H1 (cell line): ENCODE data around the gene WDR59. TPM values are rescaled to one million over a fixed set of nuclear protein-coding genes. Genes with fewer than 3 reads are reported as not detected.

Experiments
- CTCF ChIA-PET: fragments of 300-600 bp; sonication (Branson Sonifier 250); formaldehyde crosslinking; loops from one replicate; lab custom pipeline; 2021; ENCODE audit not compliant: partially characterized antibody; lab: Charles Lee
- POLR2A ChIA-PET: fragments of 300-600 bp; sonication (Branson Sonifier 250); formaldehyde crosslinking; loops from one replicate; lab custom pipeline; 2021; ENCODE audit warnings: inconsistent platforms; ENCODE audit not compliant: partially characterized antibody; lab: Charles Lee
- DNase-seq, 2 experiments: peaks; one replicate each; pipeline versions ENCODE4 v3.0.0 to v3.0.0-alpha.2; 2010 to 2022; ENCODE audit warnings: low spot score in 2 of 2, low read depth in 1 of 2, mixed read lengths in 1 of 2
- FAIRE-seq: peaks from 2 replicates; lab custom pipeline; 2011; peaks lifted over from hg19 to GRCh38; lab: Jason Lieb, UNC
- H2AFZ ChIP-seq: 2 replicates; pipeline ENCODE4 v1.8.1; 2012; ENCODE audit warnings: low read length, inconsistent platforms
- H2AK5ac ChIP-seq: 2 replicates; pipeline ENCODE4 v1.6.1; 2013; ENCODE audit warnings: low read depth, low read length
- H2BK120ac ChIP-seq: replicated peaks from 2 replicates; pipeline ENCODE3; 2013; ENCODE audit warnings: low read depth, low read length, inconsistent platforms
- H2BK12ac ChIP-seq: 2 replicates; pipeline ENCODE4 v1.6.1; 2013; ENCODE audit warnings: low read depth, low read length
- H2BK15ac ChIP-seq: 2 replicates; pipeline ENCODE4 v1.6.1; 2013; ENCODE audit warnings: low read length
- H2BK20ac ChIP-seq: 2 replicates; pipeline ENCODE4 v1.6.1; 2013; ENCODE audit warnings: low read length
- H2BK5ac ChIP-seq: 2 replicates; pipeline ENCODE4 v1.6.1; 2013; ENCODE audit warnings: low read depth, low read length
- H3K14ac ChIP-seq: 2 replicates; pipeline ENCODE4 v1.6.1; 2013; ENCODE audit warnings: inconsistent platforms; ENCODE audit not compliant: insufficient read length
- H3K18ac ChIP-seq: 2 replicates; pipeline ENCODE4 v1.6.1; 2013; ENCODE audit warnings: low read length; ENCODE audit errors: extremely low read depth
- H3K23ac ChIP-seq: 2 replicates; pipeline ENCODE4 v1.6.1; 2013; ENCODE audit warnings: inconsistent platforms; ENCODE audit not compliant: insufficient read length
- H3K23me2 ChIP-seq: 2 replicates; pipeline ENCODE4 v1.6.1; 2013; ENCODE audit warnings: low read depth, low read length
- H3K27ac ChIP-seq: 2 replicates; pipeline ENCODE4 v1.6.1; 2011; ENCODE audit warnings: low read depth, low read length, inconsistent platforms
- H3K27me3 ChIP-seq, 4 experiments: replicated peaks in 1 of 4; 1 replicate in 1 of 4; 2 replicates in 3 of 4; pipeline versions ENCODE4 v1.6.1 to v1.8.1; 2011 to 2013; ENCODE audit warnings: low read length in 3 of 4, mild to moderate bottlenecking in 3 of 4, inconsistent platforms in 2 of 4, mixed read lengths in 2 of 4, moderate library complexity in 1 of 4; ENCODE audit not compliant: control insufficient read depth in 3 of 4, insufficient read depth in 3 of 4; ENCODE audit errors: extremely low read depth in 1 of 4
- H3K36me3 ChIP-seq, 4 experiments: 2 replicates each; pipeline versions ENCODE4 v1.6.1 to v1.8.1; 2011 to 2013; ENCODE audit warnings: mild to moderate bottlenecking in 4 of 4, low read length in 3 of 4, moderate library complexity in 2 of 4, control low read depth in 1 of 4, inconsistent platforms in 1 of 4; ENCODE audit not compliant: insufficient read depth in 4 of 4, control insufficient read depth in 2 of 4
- H3K4ac ChIP-seq: replicated peaks from 2 replicates; pipeline ENCODE3; 2013; ENCODE audit warnings: low read length, low read depth, mixed read lengths, inconsistent platforms; ENCODE audit not compliant: insufficient read length
- H3K4me1 ChIP-seq, 4 experiments: replicated peaks in 1 of 4; 1 replicate in 1 of 4; 2 replicates in 3 of 4; pipeline versions ENCODE4 v1.6.1 to v1.8.1; 2011 to 2013; ENCODE audit warnings: low read length in 3 of 4, inconsistent platforms in 2 of 4, mixed read lengths in 1 of 4; ENCODE audit not compliant: insufficient read depth in 4 of 4, control insufficient read depth in 3 of 4
- H3K4me2 ChIP-seq, 2 experiments: 2 replicates each; pipeline versions ENCODE4 v1.6.1 to v1.8.1; 2011 to 2013; ENCODE audit warnings: low read depth in 2 of 2, low read length in 2 of 2, control low read depth in 1 of 2, inconsistent platforms in 1 of 2, mild to moderate bottlenecking in 1 of 2; ENCODE audit not compliant: insufficient read depth in 1 of 2
- H3K4me3 ChIP-seq, 4 experiments: fragments of 200-600, 300-600 bp in 1 of 4; sonication (generic), shearing (Covaris generic), sonication (Bioruptor Twin) in 1 of 4; 2 replicates each; pipeline versions ENCODE4 v1.5.1 to v1.8.1; 2011 to 2016; ENCODE audit warnings: low read length in 4 of 4, low read depth in 3 of 4, control low read depth in 2 of 4, inconsistent platforms in 2 of 4, mild to moderate bottlenecking in 2 of 4, mixed read lengths in 1 of 4, moderate library complexity in 1 of 4; ENCODE audit not compliant: insufficient read depth in 2 of 4; ENCODE audit errors: extremely low read depth in 1 of 4
- H3K56ac ChIP-seq: replicated peaks from 2 replicates; pipeline ENCODE3; 2013; ENCODE audit warnings: low read depth, mild to moderate bottlenecking, mixed read lengths, low read length, inconsistent platforms; ENCODE audit not compliant: insufficient read length
- H3K79me1 ChIP-seq: 2 replicates; pipeline ENCODE4 v1.6.1; 2013; ENCODE audit warnings: low read depth, low read length, control low read depth
- H3K79me2 ChIP-seq, 2 experiments: 2 replicates each; pipeline versions ENCODE4 v1.6.1 to v1.8.1; 2012 to 2013; ENCODE audit warnings: low read length in 2 of 2, mild to moderate bottlenecking in 2 of 2, inconsistent platforms in 1 of 2; ENCODE audit not compliant: insufficient read depth in 2 of 2, control insufficient read depth in 1 of 2
- H3K9ac ChIP-seq, 4 experiments: replicated peaks in 1 of 4; 1 replicate in 1 of 4; 2 replicates in 3 of 4; pipeline versions ENCODE4 v1.6.1 to v1.8.1; 2011 to 2013; ENCODE audit warnings: low read depth in 3 of 4, low read length in 3 of 4, control low read depth in 2 of 4, mild to moderate bottlenecking in 2 of 4, moderate library complexity in 2 of 4, inconsistent platforms in 1 of 4; ENCODE audit errors: extremely low read depth in 1 of 4
- H3K9me3 ChIP-seq, 2 experiments: 2 replicates each; pipeline versions ENCODE4 v1.6.1 to v1.8.1; 2012 to 2013; ENCODE audit warnings: mild to moderate bottlenecking in 2 of 2, moderate library complexity in 2 of 2, control low read depth in 1 of 2, inconsistent platforms in 1 of 2, low read depth in 1 of 2, low read length in 1 of 2, mixed read lengths in 1 of 2; ENCODE audit not compliant: insufficient read depth in 2 of 2
- H4K20me1 ChIP-seq, 2 experiments: replicated peaks in 1 of 2; 2 replicates each; pipeline versions ENCODE3 to v1.8.1; 2011 to 2013; ENCODE audit warnings: inconsistent platforms in 2 of 2, low read length in 2 of 2, mild to moderate bottlenecking in 1 of 2; ENCODE audit not compliant: insufficient read depth in 2 of 2, control insufficient read depth in 1 of 2
- H4K5ac ChIP-seq: 2 replicates; pipeline ENCODE4 v1.6.1; 2013; ENCODE audit warnings: low read length, low read depth, mixed read lengths, inconsistent platforms; ENCODE audit not compliant: insufficient read length
- H4K8ac ChIP-seq: 2 replicates; pipeline ENCODE4 v1.8.0; 2013; ENCODE audit warnings: mild to moderate bottlenecking, moderate library complexity, low read length, inconsistent platforms; ENCODE audit not compliant: insufficient read depth; ENCODE audit errors: extremely low read depth
- H4K91ac ChIP-seq: replicated peaks from 2 replicates; pipeline ENCODE3; 2013; ENCODE audit warnings: low read length, mixed read lengths, inconsistent platforms; ENCODE audit not compliant: insufficient read length
- CEBPB ChIP-seq: IDR thresholded peaks from 2 replicates; pipeline ENCODE4 v1.6.1; 2012; ENCODE audit warnings: low read depth, low read length
- CHD2 ChIP-seq: IDR thresholded peaks from 2 replicates; pipeline ENCODE4 v1.6.1; 2012; ENCODE audit warnings: low read length, improper control_type of control experiment
- CTBP2 ChIP-seq: IDR thresholded peaks from 2 replicates; pipeline ENCODE4 v1.7.0; 2011; ENCODE audit warnings: borderline replicate concordance, mild to moderate bottlenecking, moderate library complexity, mixed read lengths, low read length; ENCODE audit not compliant: insufficient read depth, insufficient read length
- GTF2F1 ChIP-seq: IDR thresholded peaks from 2 replicates; pipeline ENCODE4 v1.6.1; 2012; ENCODE audit warnings: low read depth, low read length, improper control_type of control experiment, borderline replicate concordance
- HDAC2 ChIP-seq, 2 experiments: fragments of 300-600 bp in 1 of 2; sonication (generic) in 1 of 2; IDR thresholded peaks; 2 replicates each; pipeline ENCODE4 v1.6.1; 2011 to 2012; ENCODE audit warnings: low read depth in 2 of 2, low read length in 2 of 2, mild to moderate bottlenecking in 2 of 2, moderate library complexity in 2 of 2, borderline replicate concordance in 1 of 2, inconsistent platforms in 1 of 2
- KDM4A ChIP-seq: IDR thresholded peaks from one replicate; pipeline ENCODE4 v1.7.1; 2012; ENCODE audit warnings: low read depth, mild to moderate bottlenecking, moderate library complexity, low read length, inconsistent platforms; ENCODE audit not compliant: severe bottlenecking
- MAFK ChIP-seq: IDR thresholded peaks from 2 replicates; pipeline ENCODE4 v1.6.1; 2012; ENCODE audit warnings: low read depth, mild to moderate bottlenecking, improper control_type of control experiment, low read length
- PHF8 ChIP-seq: fragments of 200-600 bp; sonication (generic); conservative IDR thresholded peaks from 2 replicates; pipeline ENCODE4 v1.7.1; 2012; ENCODE audit warnings: low read depth, mild to moderate bottlenecking, inconsistent platforms, low read length, moderate library complexity
- RNF2 ChIP-seq: fragments of 200-900, 300-1000 bp; sonication (generic); IDR thresholded peaks from 2 replicates; pipeline ENCODE4 v1.7.1; 2016; ENCODE audit warnings: borderline replicate concordance, low read depth, mild to moderate bottlenecking, antibody characterized with exemption, low read length; ENCODE audit not compliant: poor library complexity, severe bottlenecking; ENCODE audit errors: missing control alignments
- TAF7 ChIP-seq: optimal IDR thresholded peaks from 2 replicates; pipeline ENCODE3; 2011; ENCODE audit warnings: low read depth, mild to moderate bottlenecking, inconsistent platforms, low read length, moderate library complexity, borderline replicate concordance
- TEAD4 ChIP-seq: IDR thresholded peaks from 2 replicates; pipeline ENCODE4 v1.6.1; 2012; ENCODE audit warnings: low read depth, low read length, inconsistent platforms, mixed read lengths
- YY1 ChIP-seq: IDR thresholded peaks from 2 replicates; pipeline ENCODE4 v1.6.1; 2011; ENCODE audit warnings: low read depth, mild to moderate bottlenecking, low read length
- WGBS, 2 experiments: shearing (Covaris generic) in 1 of 2; methylation state at CpG; one replicate each; pipeline versions ENCODE4 v1.1.6 to v1.1.7; 2013 to 2015; ENCODE audit warnings: low lambda C conversion rate in 2 of 2, mixed read lengths in 2 of 2, inconsistent platforms in 1 of 2, low coverage in 1 of 2, missing lambda C conversion rate in 1 of 2; ENCODE audit not compliant: insufficient replicate concordance in 2 of 2, insufficient coverage in 1 of 2, insufficient read length in 1 of 2; ENCODE audit errors: extremely low coverage in 1 of 2, missing lambda C conversion rate in 1 of 2; 5-methylcytosine and 5-hydroxymethylcytosine counted together
- polyA plus RNA-seq, 7 experiments: library from polyadenylated mRNA; depleted of rRNA in 3 of 7; stranded (reverse) in 5 of 7; unstranded in 2 of 7; fragments of >200 nt in 5 of 7; fragments of 200-250 nt in 2 of 7; gene quantifications; 1 replicate in 5 of 7; 2 replicates in 1 of 7; 4 replicates in 1 of 7; pipeline versions ENCODE4 v1.2.1 to v1.2.3, GENCODE V29; 2011 to 2013; ENCODE audit warnings: missing spikeins in 2 of 7, mixed read lengths in 2 of 7
- total RNA-seq: library from RNA; stranded (reverse); fragmentation: NEBNext Ultra II Directional; extraction: Animal tissue kit (Norgen Biotek cat#: 25700); gene quantifications from 2 replicates; pipeline ENCODE4 v1.2.1, GENCODE V29; 2021

The WDR59 gene
- total and polyA plus RNA-seq, 2 of the 8 experiments (the other 6 are each of a cell fraction or from before 2014, with no cell fraction given), result 84.2 to 124 TPM

DNA sequence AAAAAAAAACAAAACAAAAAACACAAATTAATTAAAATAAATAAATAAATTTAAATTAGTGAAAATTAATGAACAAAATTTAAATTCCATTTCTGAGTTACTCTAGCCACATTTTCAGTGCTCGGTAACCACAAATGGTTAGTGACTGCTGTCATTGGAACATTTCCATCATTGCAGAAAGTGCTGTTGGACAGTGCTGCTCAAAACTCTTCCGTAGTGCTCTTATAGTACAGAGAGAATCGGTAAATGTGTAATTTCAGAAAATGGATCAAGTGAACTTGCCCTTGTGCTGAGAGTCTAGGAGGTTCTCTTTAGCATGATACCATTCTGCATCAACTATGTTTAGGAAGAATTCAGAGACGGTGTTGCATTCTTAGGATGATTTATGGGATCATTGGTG, 37.6 kb upstream of the WDR59 start:
- H3K56ac ChIP-seq, result no peak overlapping the region
- no peak overlapping the region for H3K4ac ChIP-seq
- H4K20me1 ChIP-seq, result peaks cover 5 to 10% of the 10 kb centered on the region in 2 experiments
- H3K4me1 ChIP-seq, result no peaks in the 10 kb centered on the region
- no peak for TF ChIP-seq TEAD4
- no peak for TF ChIP-seq TAF7
- no peak for TF ChIP-seq RNF2
- TF ChIP-seq HDAC2 (IDR thresholded peaks at IDR 0.05; ENCODE audit: borderline replicate concordance in 1 of 2, low read depth in 2 of 2, low read length in 2 of 2), result no peak
- no peak for TF ChIP-seq GTF2F1
- TF ChIP-seq KDM4A, result no peak
- TF ChIP-seq PHF8, result no peak
- TF ChIP-seq MAFK, result no peak
- no peak for TF ChIP-seq CEBPB
- no peak for TF ChIP-seq CTBP2
- no peak for TF ChIP-seq CHD2
- TF ChIP-seq YY1, result no peak
- no peak overlapping the region for H2BK12ac ChIP-seq
- peaks cover 11 to 89% of the 10 kb centered on the region in 2 experiments for H3K79me2 ChIP-seq
- no peak overlapping the region for H3K9ac ChIP-seq
- peaks cover 0 to 10% (median 1%) of the 10 kb centered on the region in 4 experiments; a peak in 3 of 8 replicates for H3K36me3 ChIP-seq
- no peak overlapping the region for H3K4me3 ChIP-seq
- no peak overlapping the region for H3K27ac ChIP-seq
- no peak overlapping the region for H3K18ac ChIP-seq
- 99% methylated on average over 4 of the region's 4 CpGs; no CpG with 5 or more reads in 1 of the 2 experiments for WGBS, 2 experiments
- no peak overlapping the region for H4K8ac ChIP-seq
- H4K91ac ChIP-seq, result no peak overlapping the region
- DNase-seq (no peak), FAIRE-seq (no peak)
- CTCF ChIA-PET, result interaction anchor here (0.7 to 1.4 kb wide), 2 partner anchors 40 to 88 kb away, joined by 3 to 4 read pairs; no protein-coding TSS in a partner anchor
- H2AFZ ChIP-seq, result no peak overlapping the region
- peaks cover 5 to 7% of the 10 kb centered on the region in 2 experiments; a peak in 2 of 4 replicates for H3K9me3 ChIP-seq
- no peak overlapping the region for H3K23ac ChIP-seq
- no peak overlapping the region for H3K14ac ChIP-seq
- no peak overlapping the region for H2AK5ac ChIP-seq
- no peaks in the 10 kb centered on the region for H3K27me3 ChIP-seq
- no peaks in the 10 kb centered on the region for H3K23me2 ChIP-seq
- POLR2A ChIA-PET, result no interaction called here
- no peak overlapping the region for H4K5ac ChIP-seq
- no peak overlapping the region for H2BK20ac ChIP-seq
- H3K79me1 ChIP-seq, result peaks cover 5% of the 10 kb centered on the region
- no peak overlapping the region for H2BK5ac ChIP-seq
- no peak overlapping the region for H2BK120ac ChIP-seq
- H3K4me2 ChIP-seq, result no peak overlapping the region
- H2BK15ac ChIP-seq, result no peak overlapping the region
